WTC11 (cell line): ENCODE measurements around the gene SFTA2. TPM values are rescaled to one million over a fixed set of nuclear protein-coding genes. Genes with fewer than 3 reads are reported as not detected.

ENCODE experiments used
- ATAC-seq: fragments of 200-7000 bp; cut with Tn5 transposase; 2 replicates; pipeline ENCODE4 v1.10.0; 2021; ENCODE audit warnings: mild to moderate bottlenecking, moderate library complexity
- CTCF ChIA-PET: fragments of 300-600 bp; sonication (Branson Sonifier 250); formaldehyde crosslinking; loops from one replicate; lab custom pipeline; 2021; ENCODE audit warnings: antibody characterized with exemption; lab: Charles Lee
- POLR2A ChIA-PET: fragments of 350-600 bp; sonication (Branson Sonifier 250); formaldehyde crosslinking; loops from one replicate; lab custom pipeline; 2021; ENCODE audit warnings: antibody characterized with exemption; lab: Charles Lee
- DNase-seq: peaks from one replicate; pipeline ENCODE4 v3.0.0; 2021; ENCODE audit warnings: low spot score
- H3K27ac Mint-ChIP-seq: 2 replicates; pipeline ENCODE4 v1.8.0; 2021; ENCODE audit warnings: mixed read lengths
- H3K27me3 Mint-ChIP-seq: 2 replicates; pipeline ENCODE4 v1.8.0; 2021; ENCODE audit warnings: low read depth, mild to moderate bottlenecking, moderate library complexity, mixed read lengths
- H3K36me3 Mint-ChIP-seq: 2 replicates; pipeline ENCODE4 v1.8.0; 2021; ENCODE audit warnings: mixed read lengths
- H3K4me1 Mint-ChIP-seq: 2 replicates; pipeline ENCODE4 v1.8.0; 2022; ENCODE audit warnings: mixed read lengths
- H3K4me3 Mint-ChIP-seq: 2 replicates; pipeline ENCODE4 v1.8.0; 2021; ENCODE audit warnings: mild to moderate bottlenecking, moderate library complexity, mixed read lengths
- H3K9me3 Mint-ChIP-seq: 2 replicates; pipeline ENCODE4 v1.8.0; 2021; ENCODE audit warnings: mixed read lengths
- CREB1 ChIP-seq: sonication (generic); formaldehyde crosslinking; IDR thresholded peaks from 2 replicates; pipeline ENCODE4 v1.8.0; 2023; ENCODE audit warnings: mild to moderate bottlenecking, missing genetic modification reagents
- FOXJ3 ChIP-seq: sonication (generic); formaldehyde crosslinking; IDR thresholded peaks from 2 replicates; pipeline ENCODE4 v1.9.0; 2021; ENCODE audit warnings: missing genetic modification reagents, mild to moderate bottlenecking, borderline replicate concordance
- GTF2I ChIP-seq: fragments of 250-450 bp; sonication (Bioruptor Pico); conservative IDR thresholded peaks from 2 replicates; pipeline ENCODE4 v1.4.0; 2021; ENCODE audit warnings: mild to moderate bottlenecking
- HMGA2 ChIP-seq: fragments of 250-450 bp; sonication (Bioruptor Pico); IDR thresholded peaks from 2 replicates; pipeline ENCODE4 v1.4.0; 2021; ENCODE audit warnings: mild to moderate bottlenecking, moderate library complexity
- JAZF1 ChIP-seq: fragments of 250-450 bp; sonication (Bioruptor Pico); IDR thresholded peaks from 2 replicates; pipeline ENCODE4 v1.9.0; 2021; ENCODE audit warnings: moderate library complexity, mild to moderate bottlenecking, inconsistent platforms
- JUN ChIP-seq: sonication (generic); formaldehyde crosslinking; IDR thresholded peaks from 2 replicates; pipeline ENCODE4 v1.8.0; 2023; ENCODE audit warnings: mild to moderate bottlenecking, missing genetic modification reagents
- KAT7 ChIP-seq: sonication (generic); formaldehyde crosslinking; IDR thresholded peaks from 2 replicates; pipeline ENCODE4 v1.8.1; 2023; ENCODE audit warnings: missing genetic modification reagents, mild to moderate bottlenecking, borderline replicate concordance
- NFE2L1 ChIP-seq: sonication (generic); formaldehyde crosslinking; IDR thresholded peaks from 2 replicates; pipeline ENCODE4 v1.8.1; 2023; ENCODE audit warnings: missing genetic modification reagents
- NFYB ChIP-seq: sonication (generic); formaldehyde crosslinking; conservative IDR thresholded peaks from 2 replicates; pipeline ENCODE4 v1.8.0; 2022; ENCODE audit warnings: low read depth, missing genetic modification reagents
- OVOL2 ChIP-seq: fragments of 250-450 bp; sonication (Bioruptor Pico); IDR thresholded peaks from 2 replicates; pipeline ENCODE4 v1.9.0; 2021; ENCODE audit warnings: mild to moderate bottlenecking, borderline replicate concordance
- SMAD3 ChIP-seq: sonication (generic); formaldehyde crosslinking; IDR thresholded peaks from 2 replicates; pipeline ENCODE4 v1.8.0; 2022; ENCODE audit warnings: missing genetic modification reagents, mild to moderate bottlenecking, borderline replicate concordance
- TP53 ChIP-seq: sonication (generic); formaldehyde crosslinking; IDR thresholded peaks from 2 replicates; pipeline ENCODE4 v1.8.1; 2023; ENCODE audit warnings: mild to moderate bottlenecking, missing genetic modification reagents
- total RNA-seq: library from RNA; stranded (reverse); gene quantifications from 3 replicates; pipeline ENCODE4 v1.2.3, GENCODE V29; 2021
- TF ChIP-seq, protein P1 (sequence below): sonication (generic); formaldehyde crosslinking; IDR thresholded peaks from 2 replicates; pipeline ENCODE4 v1.8.0; 2022; ENCODE audit warnings: mild to moderate bottlenecking, missing genetic modification reagents
- TF ChIP-seq, protein P2 (sequence below): sonication (generic); formaldehyde crosslinking; IDR thresholded peaks from 2 replicates; pipeline ENCODE4 v1.8.0; 2022; ENCODE audit warnings: mild to moderate bottlenecking, missing genetic modification reagents
- TF ChIP-seq, protein P3 (sequence below): fragments of 250-450 bp; sonication (Bioruptor Pico); IDR thresholded peaks from 2 replicates; pipeline ENCODE4 v1.9.0; 2021; ENCODE audit warnings: moderate library complexity, mild to moderate bottlenecking, inconsistent platforms, borderline replicate concordance
- TF ChIP-seq, protein P4 (sequence below): sonication (generic); formaldehyde crosslinking; IDR thresholded peaks from 2 replicates; pipeline ENCODE4 v1.8.1; 2022; ENCODE audit warnings: mild to moderate bottlenecking, missing genetic modification reagents, moderate library complexity, borderline replicate concordance
- TF ChIP-seq, protein P5 (sequence below): sonication (generic); formaldehyde crosslinking; IDR thresholded peaks from 2 replicates; pipeline ENCODE4 v1.8.1; 2023; ENCODE audit warnings: mild to moderate bottlenecking, missing genetic modification reagents, borderline replicate concordance

SFTA2 gene
- total RNA-seq, 1 experiment from 2014 or later, result not detected

DNA sequence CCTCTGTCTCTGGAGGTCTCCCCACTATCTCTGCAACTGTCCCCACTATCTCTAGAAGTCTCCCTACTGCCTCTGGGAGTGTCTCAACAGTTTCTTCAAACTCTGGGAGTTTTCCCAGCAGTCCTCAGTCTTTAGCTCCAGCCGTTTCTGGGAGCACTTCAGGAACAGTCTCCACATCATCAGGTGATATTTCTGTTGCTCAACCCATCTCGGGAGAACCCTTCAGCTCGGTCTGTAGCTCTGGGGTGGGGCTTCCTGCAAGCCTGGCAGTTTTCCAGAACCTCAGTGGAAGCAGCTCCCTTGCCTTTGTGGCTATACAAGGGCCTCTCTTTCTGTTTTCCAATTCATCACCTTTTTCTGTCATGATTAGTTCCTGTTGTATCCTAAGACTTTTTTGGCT, 3.0 kb upstream of the SFTA2 start (continued):
- TF ChIP-seq, protein P1, sequence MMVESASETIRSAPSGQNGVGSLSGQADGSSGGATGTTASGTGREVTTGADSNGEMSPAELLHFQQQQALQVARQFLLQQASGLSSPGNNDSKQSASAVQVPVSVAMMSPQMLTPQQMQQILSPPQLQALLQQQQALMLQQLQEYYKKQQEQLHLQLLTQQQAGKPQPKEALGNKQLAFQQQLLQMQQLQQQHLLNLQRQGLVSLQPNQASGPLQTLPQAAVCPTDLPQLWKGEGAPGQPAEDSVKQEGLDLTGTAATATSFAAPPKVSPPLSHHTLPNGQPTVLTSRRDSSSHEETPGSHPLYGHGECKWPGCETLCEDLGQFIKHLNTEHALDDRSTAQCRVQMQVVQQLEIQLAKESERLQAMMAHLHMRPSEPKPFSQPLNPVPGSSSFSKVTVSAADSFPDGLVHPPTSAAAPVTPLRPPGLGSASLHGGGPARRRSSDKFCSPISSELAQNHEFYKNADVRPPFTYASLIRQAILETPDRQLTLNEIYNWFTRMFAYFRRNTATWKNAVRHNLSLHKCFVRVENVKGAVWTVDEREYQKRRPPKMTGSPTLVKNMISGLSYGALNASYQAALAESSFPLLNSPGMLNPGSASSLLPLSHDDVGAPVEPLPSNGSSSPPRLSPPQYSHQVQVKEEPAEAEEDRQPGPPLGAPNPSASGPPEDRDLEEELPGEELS (CRISPR knock-in tag), result no peak
- TF ChIP-seq NFE2L1 (no peak), KAT7 (CRISPR knock-in tag) (no peak), CREB1 (CRISPR knock-in tag) (no peak), NFYB (CRISPR knock-in tag) (no peak), TP53 (CRISPR knock-in tag) (no peak)
- TF ChIP-seq, protein P2, sequence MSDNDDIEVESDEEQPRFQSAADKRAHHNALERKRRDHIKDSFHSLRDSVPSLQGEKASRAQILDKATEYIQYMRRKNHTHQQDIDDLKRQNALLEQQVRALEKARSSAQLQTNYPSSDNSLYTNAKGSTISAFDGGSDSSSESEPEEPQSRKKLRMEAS, result no peak
- TF ChIP-seq, protein P3, sequence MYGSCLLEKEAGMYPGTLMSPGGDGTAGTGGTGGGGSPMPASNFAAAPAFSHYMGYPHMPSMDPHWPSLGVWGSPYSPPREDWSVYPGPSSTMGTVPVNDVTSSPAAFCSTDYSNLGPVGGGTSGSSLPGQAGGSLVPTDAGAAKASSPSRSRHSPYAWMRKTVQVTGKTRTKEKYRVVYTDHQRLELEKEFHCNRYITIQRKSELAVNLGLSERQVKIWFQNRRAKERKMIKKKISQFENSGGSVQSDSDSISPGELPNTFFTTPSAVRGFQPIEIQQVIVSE (CRISPR knock-in tag), result no peak
- TF ChIP-seq, protein P4, sequence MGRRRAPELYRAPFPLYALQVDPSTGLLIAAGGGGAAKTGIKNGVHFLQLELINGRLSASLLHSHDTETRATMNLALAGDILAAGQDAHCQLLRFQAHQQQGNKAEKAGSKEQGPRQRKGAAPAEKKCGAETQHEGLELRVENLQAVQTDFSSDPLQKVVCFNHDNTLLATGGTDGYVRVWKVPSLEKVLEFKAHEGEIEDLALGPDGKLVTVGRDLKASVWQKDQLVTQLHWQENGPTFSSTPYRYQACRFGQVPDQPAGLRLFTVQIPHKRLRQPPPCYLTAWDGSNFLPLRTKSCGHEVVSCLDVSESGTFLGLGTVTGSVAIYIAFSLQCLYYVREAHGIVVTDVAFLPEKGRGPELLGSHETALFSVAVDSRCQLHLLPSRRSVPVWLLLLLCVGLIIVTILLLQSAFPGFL, result no peak
- TF ChIP-seq, all 79 proteins: peak for 0

DNA sequence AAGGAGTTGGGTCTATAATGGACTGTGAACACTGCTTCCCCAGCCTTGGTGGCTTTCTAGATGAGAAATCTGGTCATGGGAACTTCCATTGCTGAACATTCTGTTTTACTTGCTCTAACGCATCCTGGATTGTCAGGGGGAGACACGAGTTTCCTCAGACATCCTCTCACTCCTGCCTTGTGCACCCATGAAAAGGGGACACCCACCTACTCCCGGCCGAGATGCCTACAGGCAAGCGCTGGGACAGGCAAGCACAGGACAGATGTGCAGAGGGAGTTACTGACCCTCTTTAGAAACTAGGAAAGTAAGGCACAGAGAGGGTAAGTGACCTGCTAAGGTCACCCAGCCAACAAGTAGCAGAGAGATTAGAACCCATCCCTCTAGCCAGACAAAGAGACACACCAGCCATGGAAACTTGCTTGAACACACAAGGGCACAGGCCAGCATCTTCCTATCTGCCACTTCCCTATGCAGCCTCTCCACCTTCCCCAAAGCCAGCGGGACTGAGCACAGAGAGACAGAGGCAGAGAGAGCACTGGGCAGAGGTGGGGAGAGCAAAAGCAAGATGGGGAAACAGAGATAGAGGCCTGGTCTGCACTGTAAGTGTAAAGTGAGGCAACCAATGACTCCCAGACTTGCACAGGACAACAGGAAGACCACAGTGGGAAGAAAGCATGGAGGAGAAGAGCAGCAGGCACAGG, 845 bp upstream of the SFTA2 start:
- Mint-ChIP-seq H3K9me3 (peaks cover 16% of the 10 kb centered on the region), H3K4me3 (no peak overlapping the region)

DNA sequence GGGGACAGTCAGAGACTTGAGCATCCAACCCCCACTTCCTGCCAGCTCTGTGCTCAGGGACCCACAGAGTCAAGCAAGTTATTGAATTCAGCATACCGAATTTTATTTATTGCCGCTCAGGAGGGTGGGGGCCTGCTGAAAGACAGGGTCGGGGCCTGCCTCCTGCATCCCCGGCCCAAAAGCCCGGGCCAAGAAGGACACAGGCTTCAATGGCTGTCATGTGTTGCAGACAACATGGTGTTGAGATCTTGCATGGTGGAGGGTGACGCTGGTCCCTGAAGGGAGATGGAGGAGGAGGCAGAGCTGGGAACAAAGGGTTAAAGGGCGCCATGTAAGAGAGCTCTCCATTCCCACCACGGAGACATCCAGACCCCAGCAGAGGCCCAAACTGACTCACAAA, 698 bp downstream of the SFTA2 start:
- DNase-seq (no peak), ATAC-seq (no peak)
- Mint-ChIP-seq H3K4me1 (peaks cover 8% of the 10 kb centered on the region; the same call in 1 of the 2 replicates), H3K27ac (no peak overlapping the region), H3K9me3 (peaks cover 19% of the 10 kb centered on the region), H3K36me3 (peaks cover 29% of the 10 kb centered on the region), H3K27me3 (no peaks in the 10 kb centered on the region), H3K4me3 (no peak overlapping the region)
- CTCF ChIA-PET, result interaction anchor here (0.6 to 3.7 kb wide), 6 partner anchors 11 to 444 kb away, joined by 3 to 18 read pairs (median 8); partner anchors contain the start of gene MUCL3
- POLR2A ChIA-PET, result no interaction called here
- TF ChIP-seq GTF2I, result no peak
- no peak for TF ChIP-seq OVOL2 (CRISPR knock-in tag)
- no peak for TF ChIP-seq FOXJ3 (CRISPR knock-in tag)
- TF ChIP-seq JUN (CRISPR knock-in tag), result no peak
- no peak for TF ChIP-seq JAZF1 (CRISPR knock-in tag)
- TF ChIP-seq HMGA2, result no peak

More for the DNA sequence above, 845 bp upstream of the SFTA2 start:
- CTCF ChIA-PET, result no interaction called here
- TF ChIP-seq, protein P5, sequence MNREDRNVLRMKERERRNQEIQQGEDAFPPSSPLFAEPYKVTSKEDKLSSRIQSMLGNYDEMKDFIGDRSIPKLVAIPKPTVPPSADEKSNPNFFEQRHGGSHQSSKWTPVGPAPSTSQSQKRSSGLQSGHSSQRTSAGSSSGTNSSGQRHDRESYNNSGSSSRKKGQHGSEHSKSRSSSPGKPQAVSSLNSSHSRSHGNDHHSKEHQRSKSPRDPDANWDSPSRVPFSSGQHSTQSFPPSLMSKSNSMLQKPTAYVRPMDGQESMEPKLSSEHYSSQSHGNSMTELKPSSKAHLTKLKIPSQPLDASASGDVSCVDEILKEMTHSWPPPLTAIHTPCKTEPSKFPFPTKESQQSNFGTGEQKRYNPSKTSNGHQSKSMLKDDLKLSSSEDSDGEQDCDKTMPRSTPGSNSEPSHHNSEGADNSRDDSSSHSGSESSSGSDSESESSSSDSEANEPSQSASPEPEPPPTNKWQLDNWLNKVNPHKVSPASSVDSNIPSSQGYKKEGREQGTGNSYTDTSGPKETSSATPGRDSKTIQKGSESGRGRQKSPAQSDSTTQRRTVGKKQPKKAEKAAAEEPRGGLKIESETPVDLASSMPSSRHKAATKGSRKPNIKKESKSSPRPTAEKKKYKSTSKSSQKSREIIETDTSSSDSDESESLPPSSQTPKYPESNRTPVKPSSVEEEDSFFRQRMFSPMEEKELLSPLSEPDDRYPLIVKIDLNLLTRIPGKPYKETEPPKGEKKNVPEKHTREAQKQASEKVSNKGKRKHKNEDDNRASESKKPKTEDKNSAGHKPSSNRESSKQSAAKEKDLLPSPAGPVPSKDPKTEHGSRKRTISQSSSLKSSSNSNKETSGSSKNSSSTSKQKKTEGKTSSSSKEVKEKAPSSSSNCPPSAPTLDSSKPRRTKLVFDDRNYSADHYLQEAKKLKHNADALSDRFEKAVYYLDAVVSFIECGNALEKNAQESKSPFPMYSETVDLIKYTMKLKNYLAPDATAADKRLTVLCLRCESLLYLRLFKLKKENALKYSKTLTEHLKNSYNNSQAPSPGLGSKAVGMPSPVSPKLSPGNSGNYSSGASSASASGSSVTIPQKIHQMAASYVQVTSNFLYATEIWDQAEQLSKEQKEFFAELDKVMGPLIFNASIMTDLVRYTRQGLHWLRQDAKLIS (CRISPR knock-in tag), result no peak
- TF ChIP-seq SMAD3 (CRISPR knock-in tag), result no peak
- no peaks in the 10 kb centered on the region for H3K27me3 Mint-ChIP-seq
- DNase-seq (no peak), ATAC-seq (no peak)
- peaks cover 11% of the 10 kb centered on the region for H3K4me1 Mint-ChIP-seq
- peaks cover 16% of the 10 kb centered on the region for H3K36me3 Mint-ChIP-seq
- no peak overlapping the region for H3K27ac Mint-ChIP-seq
- POLR2A ChIA-PET, result no interaction called here
